ENCODE measurements around the gene PLAGL1. TPM values are rescaled to one million over a fixed set of nuclear protein-coding genes. Genes with fewer than 3 reads are reported as not detected.
"Not testable (repeated sequence)": the region's sequence is repeated elsewhere in the genome, so short reads cannot be mapped to it uniquely, and the experiment has no call there.

The PLAGL1 gene
- total RNA-seq, 1 donor from 2014 or later, result 14.6 TPM

DNA sequence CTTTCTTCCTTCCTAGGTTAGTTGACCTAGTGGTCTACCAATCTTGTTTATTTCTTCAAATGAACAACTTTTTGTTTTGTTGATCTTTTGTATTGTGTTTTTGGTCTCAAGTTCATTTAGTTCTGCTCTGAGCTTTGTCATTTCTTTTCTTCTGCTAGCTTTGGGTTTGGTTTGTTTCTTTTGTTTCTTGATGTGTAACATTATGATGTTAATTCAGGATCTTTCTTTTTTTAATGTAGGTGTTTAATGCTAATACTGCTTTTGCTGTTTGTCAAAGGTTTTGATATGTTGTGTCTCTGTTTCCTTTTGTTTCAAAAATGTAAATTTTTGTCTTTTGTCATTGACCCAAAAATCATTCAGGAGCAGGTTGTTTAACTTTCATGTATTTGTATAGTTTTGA lies 78.1 kb downstream of the PLAGL1 start:
- no peak overlapping the region for H3K27ac Mint-ChIP-seq
- intact Hi-C loops (cut with micrococcal nuclease), result no loop called here
- no peak for DNase-seq
- no peaks in the 10 kb centered on the region for H3K36me3 Mint-ChIP-seq (ENCODE audit: low read depth)
- no peak overlapping the region for H3K4me3 Mint-ChIP-seq
- H3K27me3 Mint-ChIP-seq, result peaks cover 23% of the 10 kb centered on the region
- H3K4me1 Mint-ChIP-seq, result no peaks in the 10 kb centered on the region
- peaks cover 16% of the 10 kb centered on the region for H3K9me3 Mint-ChIP-seq

GRCh38 chr6:143928853-143929252 lies 79.2 kb downstream of the PLAGL1 start:
- H3K9me3 Mint-ChIP-seq, result peaks cover 16% of the 10 kb centered on the region
- no peak overlapping the region for H3K4me3 Mint-ChIP-seq
- H3K4me1 Mint-ChIP-seq, result no peaks in the 10 kb centered on the region
- peaks cover 27% of the 10 kb centered on the region for H3K27me3 Mint-ChIP-seq
- intact Hi-C loops (cut with micrococcal nuclease), result no loop called here
- H3K36me3 Mint-ChIP-seq (ENCODE audit: low read depth), result no peaks in the 10 kb centered on the region
- H3K27ac Mint-ChIP-seq, result no peak overlapping the region
- DNase-seq, result no peak

GRCh38 chr6:143917026-143917425 lies 91.0 kb downstream of the PLAGL1 start:
- not testable (repeated sequence) for DNase-seq

GRCh38 chr6:143912671-143913070 lies 95.4 kb downstream of the PLAGL1 start:
- no peak for DNase-seq
- Mint-ChIP-seq H3K9me3 (peaks cover 37% of the 10 kb centered on the region), H3K36me3 (ENCODE audit: low read depth) (no peaks in the 10 kb centered on the region), H3K27ac (no peak overlapping the region), H3K4me1 (no peaks in the 10 kb centered on the region), H3K27me3 (peaks cover 8% of the 10 kb centered on the region), H3K4me3 (no peak overlapping the region)
- intact Hi-C loops (cut with micrococcal nuclease), result no loop called here

More at GRCh38 chr6:143917026-143917425, 91.0 kb downstream of the PLAGL1 start:
- H3K9me3 Mint-ChIP-seq, result peaks cover 28% of the 10 kb centered on the region
- intact Hi-C loops (cut with micrococcal nuclease); H3K27ac Mint-ChIP-seq; H3K4me1 Mint-ChIP-seq; H3K27me3 Mint-ChIP-seq; H3K36me3 Mint-ChIP-seq (ENCODE audit: low read depth); H3K4me3 Mint-ChIP-seq: not testable (repeated sequence)

DNA sequence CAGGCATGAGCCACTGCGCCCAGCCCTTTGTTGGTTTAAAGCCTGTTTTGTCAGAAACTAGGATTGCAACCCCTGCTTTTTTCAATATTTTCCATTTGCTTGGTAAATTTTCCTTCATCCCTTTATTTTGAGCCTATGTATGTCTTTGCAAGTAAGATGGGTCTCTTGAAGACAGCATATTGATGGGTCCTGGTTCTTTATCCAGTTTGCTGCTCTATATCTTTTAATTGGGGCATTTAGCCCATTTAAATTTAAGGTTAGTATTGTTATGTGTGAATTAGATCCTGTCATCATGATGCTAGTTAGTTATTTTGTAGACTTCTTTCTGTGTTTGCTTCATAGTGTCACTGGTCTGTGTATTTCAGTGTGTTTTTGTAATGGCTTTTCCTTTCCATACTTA lies 97.0 kb downstream of the PLAGL1 start:
- H3K4me3 Mint-ChIP-seq, result no peak overlapping the region
- no peak for DNase-seq
- no peaks in the 10 kb centered on the region for H3K36me3 Mint-ChIP-seq (ENCODE audit: low read depth)
- peaks cover 8% of the 10 kb centered on the region for H3K27me3 Mint-ChIP-seq
- no peaks in the 10 kb centered on the region for H3K4me1 Mint-ChIP-seq
- H3K27ac Mint-ChIP-seq, result no peak overlapping the region
- H3K9me3 Mint-ChIP-seq, result peaks cover 29% of the 10 kb centered on the region
- intact Hi-C loops (cut with micrococcal nuclease), result no loop called here

DNA sequence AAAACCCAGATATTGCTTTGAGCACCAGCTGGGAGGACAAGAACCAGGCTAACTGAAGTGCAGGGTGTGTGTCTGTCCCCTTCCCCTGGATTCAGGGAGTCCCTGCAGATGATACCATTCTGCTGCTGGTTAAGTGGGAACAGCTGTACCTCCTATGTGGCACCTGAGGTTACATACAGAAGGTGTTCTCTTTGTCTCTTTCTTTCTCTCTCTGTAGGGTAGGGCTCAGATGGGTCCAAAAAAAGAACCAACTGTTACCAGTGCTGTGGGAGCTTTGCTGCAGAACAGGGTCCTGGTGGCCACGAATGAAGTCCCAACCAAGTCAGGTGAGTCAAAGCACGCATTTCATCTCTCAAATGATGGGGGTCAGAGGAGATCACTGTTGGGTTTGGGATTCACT lies 105.2 kb downstream of the PLAGL1 start:
- DNase-seq, result no peak
- Mint-ChIP-seq H3K36me3 (ENCODE audit: low read depth) (no peaks in the 10 kb centered on the region), H3K4me1 (peaks cover 5% of the 10 kb centered on the region), H3K9me3 (peaks cover 11% of the 10 kb centered on the region), H3K4me3 (no peak overlapping the region), H3K27ac (no peak overlapping the region), H3K27me3 (peaks cover 5% of the 10 kb centered on the region)
- intact Hi-C loops (cut with micrococcal nuclease), result no loop called here

GRCh38 chr6:143901885-143902750 lies 105.9 kb downstream of the PLAGL1 start:
- Mint-ChIP-seq H3K27me3 (peaks cover 8% of the 10 kb centered on the region), H3K4me3 (no peak overlapping the region), H3K4me1 (peaks cover 5% of the 10 kb centered on the region), H3K27ac (no peak overlapping the region), H3K36me3 (ENCODE audit: low read depth) (no peaks in the 10 kb centered on the region), H3K9me3 (peaks cover 11% of the 10 kb centered on the region)
- DNase-seq, result no peak
- intact Hi-C loops (cut with micrococcal nuclease), result no loop called here

DNA sequence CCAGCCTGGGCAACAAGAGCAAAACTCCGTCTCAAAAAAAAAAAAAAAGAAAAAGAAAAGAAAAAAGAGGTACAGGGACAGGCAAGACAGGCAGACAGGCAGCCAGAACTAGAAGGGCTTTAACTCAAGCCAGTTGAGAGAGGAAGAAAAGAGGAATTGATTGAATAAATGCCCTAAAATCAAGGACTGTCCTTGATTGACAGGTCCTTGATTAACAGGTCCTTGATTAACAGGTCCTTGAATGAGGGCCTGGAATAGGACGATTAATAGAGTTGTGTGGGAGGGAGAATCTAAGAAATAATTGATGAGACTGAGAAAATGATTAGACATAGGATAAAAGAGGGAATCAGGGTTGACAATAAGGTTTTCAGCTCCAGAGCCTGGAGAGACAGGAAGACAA lies 107.7 kb downstream of the PLAGL1 start:
- Mint-ChIP-seq H3K9me3 (peaks cover 5% of the 10 kb centered on the region), H3K27ac (no peak overlapping the region), H3K36me3 (ENCODE audit: low read depth) (no peaks in the 10 kb centered on the region), H3K4me3 (no peak overlapping the region), H3K27me3 (peaks cover 3% of the 10 kb centered on the region), H3K4me1 (peaks cover 5% of the 10 kb centered on the region)
- intact Hi-C loops (cut with micrococcal nuclease), result no loop called here
- DNase-seq, result no peak

GRCh38 chr6:143896126-143896860 lies 111.8 kb downstream of the PLAGL1 start:
- H3K9me3 Mint-ChIP-seq, result no peaks in the 10 kb centered on the region
- H3K36me3 Mint-ChIP-seq (ENCODE audit: low read depth), result no peaks in the 10 kb centered on the region
- peaks cover 3% of the 10 kb centered on the region for H3K27me3 Mint-ChIP-seq
- intact Hi-C loops (cut with micrococcal nuclease), result no loop called here
- no peak for DNase-seq
- no peak overlapping the region for H3K4me3 Mint-ChIP-seq
- H3K4me1 Mint-ChIP-seq, result no peaks in the 10 kb centered on the region
- H3K27ac Mint-ChIP-seq, result no peak overlapping the region

DNA sequence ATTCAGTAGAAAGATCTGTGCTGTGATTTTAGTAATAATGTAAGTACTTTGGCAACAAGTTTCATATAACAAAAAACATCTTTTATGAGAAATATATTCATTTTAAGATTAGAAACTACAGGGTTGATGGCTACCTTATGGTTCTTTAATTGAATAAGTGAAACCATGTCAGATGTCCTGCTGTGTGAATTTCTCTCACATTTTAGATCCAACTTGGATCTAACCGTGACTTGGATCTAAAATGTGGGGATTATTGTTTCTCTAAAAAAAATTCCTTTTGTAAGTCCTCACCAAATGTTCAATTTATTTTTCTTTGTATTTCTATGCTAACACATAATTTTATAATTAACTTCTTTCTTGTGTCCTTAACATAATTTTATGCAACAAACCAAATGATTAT lies 113.4 kb downstream of the PLAGL1 start:
- intact Hi-C loops (cut with micrococcal nuclease), result no loop called here
- DNase-seq, result no peak
- H3K4me1 Mint-ChIP-seq, result no peaks in the 10 kb centered on the region
- no peak overlapping the region for H3K4me3 Mint-ChIP-seq
- H3K36me3 Mint-ChIP-seq (ENCODE audit: low read depth), result no peaks in the 10 kb centered on the region
- H3K27ac Mint-ChIP-seq, result no peak overlapping the region
- H3K27me3 Mint-ChIP-seq, result peaks cover 3% of the 10 kb centered on the region
- no peaks in the 10 kb centered on the region for H3K9me3 Mint-ChIP-seq

Other genes starting within 250 kb of the PLAGL1 start
- 61.3 and 63.8 TPM in 2 replicates for gene LTV1, start 164.9 kb downstream of the PLAGL1 start, total RNA-seq
- not detected in 2 replicates for gene ZC2HC1B, start 143.8 kb downstream of the PLAGL1 start, total RNA-seq
- 214 and 217 TPM in 2 replicates for gene SF3B5, start 87.3 kb upstream of the PLAGL1 start, total RNA-seq
- gene STX11, start 142.3 kb upstream of the PLAGL1 start, total RNA-seq, result 15.5 and 15.6 TPM in 2 replicates